ENCODE data around the gene GPR55.

GPR55 gene

GRCh38 chr2:230888824-230889400 lies 36.1 kb downstream of the GPR55 start:
- no peak overlapping the region for H3K4me3 ChIP-seq (ENCODE audit: low read depth, low read length)
- no peak for TF ChIP-seq CTCF (IDR thresholded peaks at IDR 0.05; ENCODE audit: low read depth, low read length, missing control alignments)
- no peak for DNase-seq (ENCODE audit: low read depth)

DNA sequence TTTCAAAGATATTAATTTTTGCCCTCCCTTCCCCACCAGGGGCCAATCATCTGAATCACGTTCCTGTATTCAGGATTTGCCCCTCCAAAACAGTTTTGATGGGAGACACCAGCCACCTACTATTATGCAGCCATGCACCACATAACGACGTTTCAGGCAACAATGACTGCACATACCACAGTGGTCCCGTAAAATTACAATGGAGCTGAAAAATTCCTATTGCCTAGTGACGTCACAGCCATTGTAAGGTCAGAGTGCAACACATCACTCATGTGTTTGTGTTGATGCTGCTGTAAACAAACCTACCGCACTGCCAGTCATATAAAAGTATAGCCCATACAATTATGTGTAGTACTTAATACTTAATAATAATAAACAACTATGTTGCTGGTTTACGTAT lies 37.7 kb downstream of the GPR55 start:
- DNase-seq (ENCODE audit: low read depth), result no peak
- TF ChIP-seq CTCF (IDR thresholded peaks at IDR 0.05; ENCODE audit: low read depth, low read length, missing control alignments), result no peak
- no peak overlapping the region for H3K4me3 ChIP-seq (ENCODE audit: low read depth, low read length)

- DNase-seq (ENCODE audit: low read depth), result no peak
- TF ChIP-seq CTCF (IDR thresholded peaks at IDR 0.05; ENCODE audit: low read depth, low read length, missing control alignments), result no peak
- no peak overlapping the region for H3K4me3 ChIP-seq (ENCODE audit: low read depth, low read length)
Observed at GRCh38 chr2:230886671-230887071, 38.4 kb downstream of the GPR55 start.

DNA sequence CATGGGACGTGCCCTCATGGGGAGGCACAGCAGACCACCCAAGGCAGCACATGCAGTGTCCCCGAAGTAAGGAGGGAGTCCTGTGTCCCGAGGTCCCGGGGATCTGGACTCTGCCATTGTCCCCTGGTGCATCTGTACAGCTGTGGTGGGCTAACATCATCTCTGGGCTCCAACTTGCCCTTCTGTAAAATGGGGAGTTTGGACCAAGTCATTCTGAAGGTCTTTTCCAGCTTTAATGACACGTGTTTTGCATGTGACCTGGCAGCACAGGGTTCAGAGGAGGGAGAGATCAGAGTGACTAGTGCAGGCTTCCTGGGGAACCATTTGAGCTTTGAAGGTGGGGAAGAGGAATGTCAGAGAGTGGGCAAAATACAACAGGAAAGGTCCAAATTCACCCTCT lies 38.8 kb downstream of the GPR55 start:
- no peak for TF ChIP-seq CTCF (IDR thresholded peaks at IDR 0.05; ENCODE audit: low read depth, low read length, missing control alignments)
- DNase-seq (ENCODE audit: low read depth), result no peak
- no peak overlapping the region for H3K4me3 ChIP-seq (ENCODE audit: low read depth, low read length)

- no peak for TF ChIP-seq CTCF (IDR thresholded peaks at IDR 0.05; ENCODE audit: low read depth, low read length, missing control alignments)
- H3K4me3 ChIP-seq (ENCODE audit: low read depth, low read length), result no peak overlapping the region
- DNase-seq (ENCODE audit: low read depth), result no peak
Observed at GRCh38 chr2:230885463-230886130, 39.4 kb downstream of the GPR55 start.

DNA sequence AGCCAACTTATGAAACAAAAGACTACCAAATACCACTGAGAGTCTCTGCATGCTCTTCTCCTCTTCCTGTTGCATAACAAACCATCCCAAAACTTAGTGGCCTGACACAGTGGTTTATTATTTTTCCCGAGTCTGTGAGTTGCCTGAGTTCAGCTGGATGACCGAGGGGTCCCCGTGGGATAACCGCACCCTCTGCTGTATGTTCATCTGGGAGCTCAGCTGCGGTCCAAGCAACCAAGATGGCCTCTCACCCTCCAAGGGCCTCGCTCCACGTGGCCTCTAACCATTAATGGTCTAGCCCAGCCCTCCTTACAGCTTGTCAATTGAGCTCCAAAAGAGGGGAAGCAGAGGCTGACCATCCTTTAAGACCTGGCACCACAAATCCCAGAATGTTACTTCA lies 43.2 kb downstream of the GPR55 start:
- no peak for DNase-seq (ENCODE audit: low read depth)
- TF ChIP-seq CTCF (IDR thresholded peaks at IDR 0.05; ENCODE audit: low read depth, low read length, missing control alignments), result no peak
- H3K4me3 ChIP-seq (ENCODE audit: low read depth, low read length), result no peak overlapping the region

- no peak for TF ChIP-seq CTCF (IDR thresholded peaks at IDR 0.05; ENCODE audit: low read depth, low read length, missing control alignments)
- DNase-seq (ENCODE audit: low read depth), result no peak
- H3K4me3 ChIP-seq (ENCODE audit: low read depth, low read length), result no peak overlapping the region
Observed at GRCh38 chr2:230879891-230880290, 45.2 kb downstream of the GPR55 start.

Data from GM12864 (cell line).